H4 (cell line): ENCODE data around the gene C20orf202. TPM values are rescaled to one million over a fixed set of nuclear protein-coding genes. Genes with fewer than 3 reads are reported as not detected.

ENCODE experiments used
- DNase-seq: peaks from one replicate; pipeline ENCODE4 v3.0.0-alpha.2; 2015; ENCODE audit warnings: low spot score
- total RNA-seq: library from RNA; depleted of rRNA; stranded (reverse); fragments of >200 nt; shearing (Covaris generic); gene quantifications from 2 replicates; pipeline ENCODE4 v1.2.3, GENCODE V29; 2014; rRNA removed

C20orf202 gene
- total RNA-seq, result not detected in 2 replicates

DNA sequence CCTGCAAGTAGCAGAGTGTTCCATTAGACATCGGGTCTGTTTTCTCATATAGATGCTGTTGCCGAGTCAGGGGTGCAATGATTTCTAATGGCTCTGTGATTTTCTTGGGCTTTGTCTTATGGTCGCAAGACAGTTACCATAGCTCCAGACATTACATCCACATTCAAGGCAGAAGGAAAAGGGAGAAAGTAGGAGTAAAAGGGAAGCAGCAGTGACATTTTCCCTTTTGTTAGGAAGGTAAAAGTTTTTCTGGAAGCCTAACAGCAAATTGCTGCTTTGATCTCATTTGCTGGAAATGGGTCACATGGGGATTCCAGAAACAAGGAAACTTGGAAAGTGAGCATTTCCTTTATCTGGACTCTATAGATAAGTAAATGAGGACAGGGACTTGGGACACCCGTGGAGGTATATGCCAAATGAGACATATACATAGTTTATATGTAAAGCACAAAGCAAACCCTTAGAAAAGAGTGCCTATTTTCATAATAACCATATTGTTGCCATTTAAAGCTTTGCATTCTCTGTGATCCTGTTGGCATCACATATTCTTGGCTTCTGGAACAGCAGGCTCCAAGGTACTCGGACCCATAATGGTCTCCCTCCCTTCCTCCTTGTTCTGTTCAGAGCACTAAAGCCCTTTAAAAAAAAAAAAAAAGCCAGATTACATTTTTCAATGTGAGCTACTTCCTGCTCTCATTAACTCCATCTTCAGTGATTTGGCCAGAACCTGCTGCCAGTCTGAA is at the start of gene C20orf202:
C20orf202 (plus strand) TSS at position 693 of the 743 bp plus-strand sequence. CDS start 132 bp downstream, outside the sequence.
- DNase-seq, result no peak

DNA sequence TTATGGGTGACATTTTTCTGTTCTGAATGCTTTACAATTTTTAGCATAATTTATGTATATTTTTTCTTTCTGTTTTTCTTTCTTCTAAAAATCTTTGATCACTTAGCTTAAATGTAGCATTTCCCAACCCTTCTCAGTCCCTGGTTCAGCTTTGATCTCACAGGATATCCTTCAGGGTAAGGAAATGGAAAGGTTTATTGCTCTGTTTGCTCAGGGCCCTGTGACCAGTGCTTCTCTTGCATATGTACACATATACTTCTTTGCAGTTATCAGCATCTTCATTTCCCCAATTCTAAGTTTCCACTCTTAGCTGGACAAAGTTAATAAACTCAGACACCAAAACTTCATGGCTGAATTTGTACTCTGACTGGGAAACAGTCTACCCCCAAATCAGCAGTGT is 49.0 kb upstream of the C20orf202 start:
- DNase-seq, result no peak

DNA sequence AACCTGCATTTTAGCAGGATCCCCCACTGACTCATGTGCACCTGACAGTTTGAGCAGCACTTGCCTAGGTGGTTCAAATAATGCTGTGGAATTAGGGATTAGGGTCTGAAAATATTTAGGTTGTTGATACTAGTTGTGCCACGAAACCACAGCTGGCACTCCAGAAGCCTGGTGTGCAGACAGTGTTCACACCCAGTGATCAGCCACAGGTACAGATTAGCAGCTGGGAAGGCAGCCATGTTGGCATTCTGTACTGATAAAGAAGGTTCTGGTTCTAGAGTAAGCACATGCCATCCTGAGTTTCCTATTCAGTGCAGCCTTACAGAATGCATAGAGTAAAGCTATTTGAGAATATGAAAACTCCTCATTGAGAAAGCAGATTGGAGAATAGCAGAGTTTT is 48.6 kb upstream of the C20orf202 start:
- DNase-seq, result no peak

DNA sequence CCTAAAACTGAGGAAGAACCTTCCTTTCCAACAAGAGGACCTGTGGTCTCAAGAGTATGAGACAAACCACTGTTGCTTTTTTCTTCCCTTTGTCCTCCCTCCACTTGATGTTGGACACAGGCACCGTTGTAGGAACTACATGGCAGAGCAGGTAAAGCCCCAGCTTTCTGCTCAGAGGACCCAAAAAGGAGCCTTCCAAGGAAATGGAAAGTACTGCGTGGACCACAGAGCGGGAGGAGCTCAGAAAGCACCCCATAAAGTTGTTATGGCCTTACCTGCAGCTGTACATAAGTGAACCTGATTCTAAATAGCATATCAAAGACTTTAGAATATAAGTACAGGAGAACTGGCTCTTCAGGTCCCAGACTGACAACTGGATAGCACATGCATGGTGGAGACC is 47.9 kb upstream of the C20orf202 start:
- DNase-seq, result no peak

DNA sequence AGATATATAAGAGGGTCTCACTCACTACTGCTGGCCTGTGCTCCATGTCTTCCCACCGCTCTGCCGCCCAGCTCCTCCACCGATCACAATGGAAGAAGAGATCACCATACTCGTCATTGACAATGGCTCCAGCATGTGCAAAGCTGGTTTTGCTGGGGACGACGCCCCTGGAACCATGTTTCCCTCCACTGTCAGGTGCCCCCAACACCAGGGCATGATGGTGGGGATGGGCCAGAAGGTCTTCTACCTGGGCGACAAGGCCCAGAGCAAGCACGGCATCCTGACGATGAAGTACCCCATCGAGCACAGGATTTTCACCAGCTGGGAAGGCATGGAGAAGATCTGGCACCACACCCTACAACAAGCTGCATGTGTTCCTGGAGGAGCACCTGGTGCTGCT is 42.8 kb upstream of the C20orf202 start:
- DNase-seq, result no peak

DNA sequence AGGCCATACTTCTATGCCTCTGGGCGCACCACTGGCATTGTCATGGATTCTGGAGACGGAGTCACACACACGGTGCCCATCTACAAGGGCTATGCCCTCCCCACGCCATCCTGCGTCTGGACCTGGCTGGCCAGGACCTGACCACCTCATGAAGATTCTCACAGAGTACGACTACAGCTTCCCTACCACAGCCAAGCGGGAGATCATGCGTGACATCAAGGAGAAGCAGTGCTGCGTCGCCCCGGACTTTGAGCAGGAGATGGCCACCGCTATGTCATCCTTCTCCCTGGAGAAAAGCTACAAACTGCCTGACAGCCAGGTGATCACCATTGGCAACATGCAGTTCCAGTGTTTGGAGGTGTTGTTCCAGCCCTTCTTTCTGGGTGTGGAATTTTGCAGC is 42.3 kb upstream of the C20orf202 start:
- DNase-seq, result no peak

DNA sequence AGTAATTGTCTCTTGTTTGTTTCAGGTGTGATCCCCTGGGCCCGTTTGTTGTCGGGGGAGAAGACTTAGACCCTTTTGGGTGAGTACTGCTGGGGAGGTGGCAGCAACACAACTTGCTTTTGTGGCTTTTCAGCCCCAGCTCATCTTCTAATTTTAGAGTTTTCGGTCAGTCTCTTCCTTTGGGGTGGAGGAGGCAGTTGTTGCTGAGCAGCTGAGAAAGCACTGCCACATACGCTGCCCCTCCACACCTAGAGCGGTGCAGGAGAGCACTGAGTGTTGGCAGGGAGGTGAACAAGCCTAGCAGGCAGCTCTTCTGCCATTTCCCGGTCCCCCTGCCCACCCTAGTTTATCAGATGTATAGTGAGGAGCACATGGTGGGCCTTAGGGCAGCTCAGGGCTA is 40.1 kb upstream of the C20orf202 start:
- no peak for DNase-seq

DNA sequence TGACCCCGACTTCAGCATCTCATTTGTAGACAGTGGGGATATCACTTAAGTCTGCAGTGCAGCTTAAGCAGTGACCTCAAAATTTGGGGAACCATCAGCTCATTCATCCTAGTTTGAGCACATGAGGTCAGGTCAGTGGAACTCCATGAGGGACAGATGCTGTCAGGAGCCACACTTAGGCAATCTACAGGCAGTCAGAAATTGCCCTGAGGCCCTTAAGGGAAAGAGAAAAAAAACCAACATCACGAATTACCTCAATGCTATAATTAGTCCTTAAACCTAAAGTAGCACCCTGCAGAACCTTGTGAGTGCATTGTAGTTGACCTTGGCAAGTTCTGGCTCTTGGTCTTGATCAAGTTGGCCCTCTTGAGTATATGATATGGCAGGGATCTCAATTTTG is 39.6 kb upstream of the C20orf202 start:
- DNase-seq, result no peak

DNA sequence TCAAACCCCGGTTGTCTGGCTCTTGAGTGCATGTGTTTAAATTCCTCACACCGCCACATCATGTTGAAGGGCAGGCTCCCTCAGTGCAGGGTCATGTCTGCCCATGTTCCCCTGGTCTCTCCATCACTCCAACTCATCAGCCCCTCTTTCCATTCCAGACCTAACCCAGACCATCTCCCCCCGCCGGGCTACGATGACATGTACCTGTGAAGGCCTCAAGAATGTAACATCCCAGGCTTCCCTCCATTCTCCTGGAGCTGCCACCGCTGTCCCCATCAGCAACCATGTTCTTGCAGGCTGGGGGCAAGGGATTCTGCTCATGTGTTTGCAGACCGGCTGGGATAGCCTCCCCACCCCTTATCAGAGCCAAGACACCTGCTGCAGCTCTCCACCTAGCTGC is 38.4 kb upstream of the C20orf202 start:
- no peak for DNase-seq

DNA sequence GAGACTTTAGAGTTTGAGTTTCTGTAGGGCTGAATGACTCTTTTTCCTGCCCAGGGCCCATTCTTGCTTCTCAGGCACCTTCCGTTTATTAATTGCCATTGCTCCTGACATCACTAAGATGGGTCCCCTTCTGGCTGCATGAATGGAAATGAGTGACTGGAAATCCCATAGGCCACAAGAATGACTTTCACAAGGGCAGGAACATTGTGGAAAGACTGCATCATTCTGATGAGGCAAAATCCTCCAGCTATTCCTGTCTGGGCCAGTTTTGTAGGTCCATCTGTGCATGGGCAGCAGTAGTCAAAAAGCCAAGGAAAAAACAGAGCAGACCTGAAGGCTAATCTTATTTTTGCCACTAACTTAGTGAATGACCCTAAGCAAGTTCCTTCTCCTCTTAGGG is 37.7 kb upstream of the C20orf202 start:
- no peak for DNase-seq

DNA sequence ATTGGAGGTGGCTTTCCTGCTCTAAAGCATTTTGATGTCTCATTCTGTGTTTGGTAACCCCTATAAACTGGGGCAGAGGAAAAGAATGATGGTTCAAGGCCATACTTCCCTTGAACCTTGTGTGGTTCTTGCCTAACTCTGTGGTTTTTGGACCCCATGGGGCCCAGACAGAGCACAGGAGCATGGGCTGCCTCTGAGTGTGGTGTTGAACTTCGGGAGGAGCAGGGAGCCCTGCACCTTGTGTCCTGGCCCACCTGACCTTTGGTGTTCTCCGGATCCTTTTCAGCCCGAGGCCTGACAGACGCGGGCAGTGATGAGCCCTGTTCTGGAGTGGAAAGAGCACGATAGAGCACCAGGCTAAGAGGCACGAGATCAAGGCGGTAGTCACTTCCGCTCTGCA is 37.3 kb upstream of the C20orf202 start:
- no peak for DNase-seq

DNA sequence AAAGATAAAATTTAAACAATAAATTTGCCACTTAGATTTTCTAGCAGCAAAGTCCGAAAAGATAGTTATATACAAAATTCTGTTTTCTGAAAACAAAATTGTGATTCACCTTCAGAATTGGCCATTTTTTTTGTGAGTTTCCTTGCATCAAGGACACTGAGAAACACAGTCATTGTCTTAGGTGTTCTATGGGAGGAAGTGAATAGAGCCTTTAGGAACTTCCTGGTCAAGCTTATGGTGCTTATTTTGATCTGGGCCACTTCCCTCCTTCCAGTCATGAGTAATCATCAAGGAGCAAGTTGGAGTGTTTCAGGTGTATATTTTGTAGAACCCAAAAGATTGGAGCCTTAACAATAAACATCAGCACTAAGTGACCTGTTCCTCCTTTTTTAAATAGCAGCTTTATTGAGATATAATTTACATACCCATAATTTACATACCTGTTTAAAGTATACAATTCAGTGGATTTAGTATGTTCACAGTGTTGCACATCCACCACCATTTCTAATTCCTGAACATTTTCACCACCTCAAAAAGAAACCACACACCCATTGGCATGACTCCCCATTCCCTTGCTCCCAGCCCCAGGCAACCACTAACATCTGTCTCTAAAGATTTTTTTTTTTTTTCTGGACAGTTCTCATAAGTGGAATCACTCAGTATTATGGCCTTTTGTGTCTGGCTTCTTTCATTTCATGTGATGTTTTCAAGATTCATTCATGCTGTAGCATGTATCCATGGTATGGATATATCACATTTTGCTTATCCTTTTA is 36.1 kb upstream of the C20orf202 start:
- no peak for DNase-seq

DNA sequence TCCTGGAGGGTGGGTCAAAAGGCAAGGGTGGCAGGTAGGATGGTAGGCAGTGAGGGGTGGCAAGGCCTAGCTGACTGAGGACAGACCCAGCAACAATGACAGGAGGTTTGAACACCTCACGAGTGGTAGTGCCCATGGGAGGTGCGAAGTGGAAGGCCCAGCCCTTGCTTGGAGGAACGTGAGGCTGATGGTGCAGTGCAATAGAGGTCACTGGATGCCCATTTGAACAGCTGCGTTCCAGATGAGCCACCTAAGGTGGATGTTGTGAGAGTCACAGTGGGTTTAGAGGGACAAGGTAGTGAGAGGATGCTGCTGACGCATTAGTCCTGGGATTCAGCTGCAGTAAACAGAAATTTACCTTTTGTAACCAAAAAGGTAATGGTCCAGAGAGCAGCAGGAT is 34.0 kb upstream of the C20orf202 start:
- DNase-seq, result no peak

DNA sequence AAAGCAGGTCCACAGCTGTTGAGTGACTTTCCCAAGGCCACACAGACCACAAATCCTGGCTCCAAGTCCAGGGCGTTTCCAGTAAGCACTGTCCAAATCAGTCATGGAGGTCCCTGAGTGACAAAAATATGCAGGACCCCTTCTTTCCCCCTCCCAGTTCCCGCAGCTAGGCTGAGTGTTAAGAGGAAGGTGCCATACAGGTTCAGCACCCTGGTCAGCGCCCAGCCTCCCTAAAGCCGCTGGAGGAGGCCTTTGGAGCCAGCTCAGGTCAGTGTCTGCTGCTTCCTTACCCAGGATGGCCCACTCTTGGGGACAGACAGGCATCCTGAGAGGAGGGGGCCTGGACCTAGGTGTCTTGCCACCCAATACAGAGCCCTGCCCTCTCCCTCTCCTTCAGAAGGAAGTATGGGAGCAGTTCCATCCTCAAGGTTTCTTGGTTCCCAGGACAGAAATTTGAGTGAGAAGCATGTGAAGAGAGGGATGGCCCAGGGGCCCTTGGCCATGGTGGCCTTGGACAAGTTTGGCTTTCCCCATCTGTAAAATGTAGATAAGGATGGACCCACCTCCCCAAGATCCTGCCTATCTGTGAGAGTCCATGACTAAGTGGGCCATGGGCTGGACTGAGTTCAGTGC is 31.7 kb upstream of the C20orf202 start:
- no peak for DNase-seq

DNA sequence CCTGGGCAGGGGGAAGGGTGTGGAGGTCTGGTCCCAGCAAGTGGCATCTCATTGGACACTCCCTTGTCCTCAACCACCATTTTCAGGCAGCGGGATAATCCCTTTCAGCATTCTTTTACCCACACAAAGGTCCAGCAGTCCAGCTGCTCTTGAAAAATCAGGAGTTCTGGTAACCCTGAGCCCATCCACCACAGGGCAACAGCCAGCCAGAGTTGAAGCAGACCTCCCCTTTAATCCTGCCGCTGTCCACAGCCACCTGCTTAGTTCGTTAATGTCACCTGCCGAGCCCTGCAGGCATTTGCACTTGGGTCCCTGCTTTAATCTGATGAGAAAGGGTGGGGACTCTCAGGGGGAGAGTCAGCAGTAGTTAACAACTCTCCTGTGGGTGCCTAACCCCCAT is 29.6 kb upstream of the C20orf202 start:
- no peak for DNase-seq

DNA sequence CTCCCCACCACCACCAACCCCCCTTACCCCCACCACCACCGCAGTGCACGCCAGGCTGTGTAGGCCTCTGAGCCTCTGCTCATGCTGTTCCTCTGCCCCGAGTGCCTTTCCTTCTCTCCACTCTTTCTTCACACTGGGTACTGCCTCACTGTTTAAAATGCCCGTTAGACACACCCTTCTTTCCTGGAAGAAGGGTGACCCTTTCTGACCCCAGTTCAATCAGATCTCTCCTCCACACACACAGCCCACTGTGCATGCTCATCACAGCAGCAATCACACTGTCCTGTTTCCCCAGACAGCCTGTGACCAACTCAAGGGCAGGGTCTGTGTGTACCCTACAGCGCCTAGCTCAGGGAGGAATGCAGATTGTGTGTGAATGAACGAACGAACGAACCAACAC is 28.5 kb upstream of the C20orf202 start:
- DNase-seq, result no peak

DNA sequence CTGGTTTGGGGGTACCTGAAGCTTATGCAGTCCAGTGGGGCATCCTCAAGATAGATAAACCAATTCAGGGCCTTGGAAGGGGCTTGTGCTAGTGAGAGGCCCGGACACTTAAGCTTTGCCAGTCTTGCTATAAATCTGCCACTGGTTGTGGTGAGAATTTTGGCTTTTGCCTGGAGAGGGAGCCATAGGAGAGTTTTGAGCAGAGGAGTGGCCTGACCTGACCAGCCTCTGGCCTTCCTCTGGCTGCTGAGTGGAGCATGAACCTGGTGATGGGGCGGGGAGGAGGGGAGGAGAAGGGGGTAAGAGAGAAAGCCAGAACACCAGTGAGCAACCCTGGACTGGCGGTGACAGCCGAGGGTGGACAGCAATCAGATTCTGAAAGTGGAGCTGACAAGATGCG is 25.6 kb upstream of the C20orf202 start:
- no peak for DNase-seq

DNA sequence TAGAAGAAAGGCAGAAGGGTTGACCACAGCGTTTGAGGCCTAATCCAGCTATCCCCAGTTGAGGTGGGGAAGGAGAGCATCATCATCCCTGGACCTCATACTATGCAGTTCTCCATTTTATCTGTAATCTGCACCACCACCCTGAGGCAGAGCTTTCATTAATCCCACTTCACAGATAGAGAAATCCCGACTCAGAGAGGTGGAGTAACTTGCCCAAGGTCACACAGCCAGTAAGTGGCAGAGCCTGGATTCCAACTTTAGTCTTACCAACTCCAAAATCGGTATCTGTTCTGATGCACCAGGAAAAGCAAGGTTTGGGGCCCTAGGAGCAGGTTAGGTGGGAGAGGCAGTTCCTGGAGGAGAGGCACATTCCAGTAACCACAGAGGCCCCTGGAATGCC is 25.2 kb upstream of the C20orf202 start:
- DNase-seq, result no peak

DNA sequence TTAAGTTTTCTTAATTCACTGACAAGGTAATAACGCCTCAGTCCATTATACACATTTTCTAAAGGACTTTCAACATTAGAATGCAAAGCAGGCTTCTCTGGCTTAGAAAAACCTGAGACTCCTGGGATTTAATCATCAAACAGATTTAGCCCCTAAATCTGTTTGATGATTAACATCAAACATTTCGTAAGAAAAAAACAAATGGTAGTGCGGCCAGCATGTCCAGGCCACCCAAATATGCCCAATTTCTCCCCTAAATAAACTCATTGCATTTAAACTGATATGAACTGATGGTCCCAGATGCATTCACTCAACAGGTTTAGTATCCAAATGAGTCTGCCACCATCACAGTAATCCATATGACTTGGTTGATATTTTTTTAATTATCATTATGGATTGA is 24.6 kb upstream of the C20orf202 start:
- no peak for DNase-seq

DNA sequence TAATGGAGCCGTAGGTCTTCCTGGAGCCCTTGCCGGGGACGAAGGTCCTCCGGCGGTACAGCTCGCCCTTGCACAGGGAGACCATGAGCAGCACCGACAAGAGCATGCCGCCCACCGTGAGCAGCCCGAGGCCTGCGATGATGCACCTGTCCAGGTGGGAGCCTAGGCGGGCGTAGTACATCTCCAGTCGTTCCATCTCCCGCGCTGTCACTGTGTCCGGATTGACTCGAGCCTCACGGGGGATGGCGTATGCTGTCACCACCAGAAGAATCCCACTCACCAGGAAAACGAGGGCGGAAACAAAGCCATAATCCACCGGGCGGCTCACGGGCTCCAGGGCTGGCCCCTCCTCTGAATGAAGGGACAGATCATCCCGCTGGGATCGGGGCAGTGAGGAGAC is 22.3 kb upstream of the C20orf202 start:
- no peak for DNase-seq

DNA sequence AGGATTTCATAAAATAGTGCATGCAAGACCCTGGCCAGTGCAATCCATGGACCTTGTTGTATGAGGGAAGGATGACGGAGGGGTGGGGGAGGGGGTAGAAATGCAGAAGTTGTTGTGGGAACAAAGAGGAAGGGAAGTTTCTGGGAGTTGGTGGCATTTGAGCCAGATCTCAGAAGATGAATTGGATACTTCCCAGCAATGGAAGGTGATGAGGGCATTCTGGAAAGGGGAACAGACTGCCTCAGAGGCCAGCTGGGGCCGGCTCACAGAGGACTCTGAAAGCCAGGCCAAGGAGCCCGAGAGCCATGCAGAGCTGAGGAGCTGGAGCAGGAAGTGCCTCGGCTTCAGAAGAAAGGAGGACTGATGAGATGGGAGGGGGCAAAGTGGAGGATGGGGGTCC is 21.1 kb upstream of the C20orf202 start:
- DNase-seq, result no peak

DNA sequence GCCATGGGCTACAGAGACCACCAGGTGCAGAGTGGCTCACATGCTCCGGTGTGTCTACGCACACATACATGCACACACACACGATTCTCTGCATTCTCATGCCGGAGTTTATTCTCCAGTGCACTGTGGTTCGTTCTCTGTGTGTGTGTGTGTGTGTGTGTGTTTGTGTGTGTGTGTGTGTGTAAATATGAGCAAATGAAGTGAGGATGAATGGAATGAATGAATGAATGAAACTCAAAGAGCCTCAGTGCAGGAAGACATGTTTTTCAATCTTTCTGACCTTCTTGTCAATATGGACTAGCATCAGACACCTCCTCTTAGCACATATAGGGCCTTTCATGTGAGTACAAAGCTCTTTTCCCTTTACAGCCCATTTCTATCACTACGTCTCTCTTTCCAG is 20.1 kb upstream of the C20orf202 start:
- no peak for DNase-seq

DNA sequence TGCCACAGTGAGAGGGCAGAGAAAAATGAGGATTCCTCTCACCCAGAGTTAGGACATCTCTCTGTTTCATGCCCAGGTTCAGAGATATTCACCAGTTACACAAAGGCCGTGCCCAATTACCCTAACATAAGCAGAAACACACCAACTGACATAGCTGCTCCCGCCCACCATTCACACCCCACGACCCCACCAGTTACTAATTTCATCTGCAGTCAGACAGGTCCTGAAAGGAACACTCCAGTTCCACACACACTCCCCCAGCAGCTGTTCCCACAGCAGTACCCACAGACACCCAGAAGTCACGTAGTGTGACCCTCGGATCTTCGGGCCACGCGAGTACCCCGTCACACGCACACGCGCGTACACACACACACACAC is 19.0 kb upstream of the C20orf202 start:
- DNase-seq, result no peak
